Measurements from ENCODE around the gene SVEP1. TPM values are rescaled to one million over a fixed set of nuclear protein-coding genes. Genes with fewer than 3 reads are reported as not detected.

The SVEP1 gene
- total RNA-seq, 6 experiments from 2014 or later, result 4.0 to 6.8 (median 5.8) TPM

GRCh38 chr9:110443146-110443865 is 136.2 kb downstream of the SVEP1 start:
- TF ChIP-seq, protein P1, sequence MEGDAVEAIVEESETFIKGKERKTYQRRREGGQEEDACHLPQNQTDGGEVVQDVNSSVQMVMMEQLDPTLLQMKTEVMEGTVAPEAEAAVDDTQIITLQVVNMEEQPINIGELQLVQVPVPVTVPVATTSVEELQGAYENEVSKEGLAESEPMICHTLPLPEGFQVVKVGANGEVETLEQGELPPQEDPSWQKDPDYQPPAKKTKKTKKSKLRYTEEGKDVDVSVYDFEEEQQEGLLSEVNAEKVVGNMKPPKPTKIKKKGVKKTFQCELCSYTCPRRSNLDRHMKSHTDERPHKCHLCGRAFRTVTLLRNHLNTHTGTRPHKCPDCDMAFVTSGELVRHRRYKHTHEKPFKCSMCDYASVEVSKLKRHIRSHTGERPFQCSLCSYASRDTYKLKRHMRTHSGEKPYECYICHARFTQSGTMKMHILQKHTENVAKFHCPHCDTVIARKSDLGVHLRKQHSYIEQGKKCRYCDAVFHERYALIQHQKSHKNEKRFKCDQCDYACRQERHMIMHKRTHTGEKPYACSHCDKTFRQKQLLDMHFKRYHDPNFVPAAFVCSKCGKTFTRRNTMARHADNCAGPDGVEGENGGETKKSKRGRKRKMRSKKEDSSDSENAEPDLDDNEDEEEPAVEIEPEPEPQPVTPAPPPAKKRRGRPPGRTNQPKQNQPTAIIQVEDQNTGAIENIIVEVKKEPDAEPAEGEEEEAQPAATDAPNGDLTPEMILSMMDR (IDR thresholded peaks at IDR 0.05), result no peak
- H3K9me3 Mint-ChIP-seq, result peaks cover 18% of the 10 kb centered on the region
- H3K27me3 Mint-ChIP-seq (ENCODE audit: insufficient read depth), result no peaks in the 10 kb centered on the region
- peak; percentile 59 for DNase-seq
- peaks cover 20% of the 10 kb centered on the region for H3K36me3 Mint-ChIP-seq (ENCODE audit: low read depth)
- H3K27ac Mint-ChIP-seq, result peak overlapping the region; percentile 66
- peak overlapping the region; percentile 45 for H3K4me3 Mint-ChIP-seq
- H3K4me1 Mint-ChIP-seq (ENCODE audit: low read depth), result peaks cover 51% of the 10 kb centered on the region

DNA sequence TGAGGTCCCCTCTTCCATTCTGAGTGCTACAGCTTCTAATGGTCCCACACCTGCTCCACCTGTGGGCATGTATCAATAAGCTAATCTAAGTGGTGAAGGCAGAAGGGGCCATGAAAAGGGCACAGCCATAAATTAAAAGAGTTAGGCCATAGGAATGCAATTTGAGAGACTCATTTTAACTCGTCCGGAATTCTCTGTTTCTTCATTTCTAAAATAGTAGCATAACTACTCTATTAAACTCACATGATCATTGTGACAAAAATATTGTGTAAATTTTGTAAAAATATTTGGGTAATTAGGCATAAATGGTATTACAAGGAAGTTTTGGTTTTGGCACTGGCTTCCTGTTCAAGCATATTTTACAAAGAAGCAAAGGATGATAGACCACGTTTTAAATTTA is 138.7 kb downstream of the SVEP1 start:
- no peak for DNase-seq
- peaks cover 50% of the 10 kb centered on the region for H3K4me1 Mint-ChIP-seq (ENCODE audit: low read depth)
- no peak overlapping the region for H3K27ac Mint-ChIP-seq
- peaks cover 3% of the 10 kb centered on the region for H3K36me3 Mint-ChIP-seq (ENCODE audit: low read depth)
- no peaks in the 10 kb centered on the region for H3K27me3 Mint-ChIP-seq (ENCODE audit: insufficient read depth)
- TF ChIP-seq, protein P1 (IDR thresholded peaks at IDR 0.05), result no peak
- peaks cover 4% of the 10 kb centered on the region; the same call in 1 of the 2 replicates for H3K9me3 Mint-ChIP-seq
- H3K4me3 Mint-ChIP-seq, result no peak overlapping the region

- Mint-ChIP-seq H3K9me3 (peaks cover under 1% of the 10 kb centered on the region; the same call in 1 of the 2 replicates), H3K4me1 (ENCODE audit: low read depth) (peaks cover 43% of the 10 kb centered on the region), H3K36me3 (ENCODE audit: low read depth) (no peaks in the 10 kb centered on the region), H3K27me3 (ENCODE audit: insufficient read depth) (0 out of 2 replicates have a peak, but pooled peaks cover 1% of the 10 kb centered on the region), H3K27ac (peak overlapping the region; percentile 4; the same call in 1 of the 2 replicates), H3K4me3 (peak overlapping the region; percentile 37)
- DNase-seq, result peak; percentile 78
- TF ChIP-seq, protein P1 (IDR thresholded peaks at IDR 0.05), result no peak
These were observed 139.4 kb downstream of the SVEP1 start for GRCh38 chr9:110440172-110440571.

DNA sequence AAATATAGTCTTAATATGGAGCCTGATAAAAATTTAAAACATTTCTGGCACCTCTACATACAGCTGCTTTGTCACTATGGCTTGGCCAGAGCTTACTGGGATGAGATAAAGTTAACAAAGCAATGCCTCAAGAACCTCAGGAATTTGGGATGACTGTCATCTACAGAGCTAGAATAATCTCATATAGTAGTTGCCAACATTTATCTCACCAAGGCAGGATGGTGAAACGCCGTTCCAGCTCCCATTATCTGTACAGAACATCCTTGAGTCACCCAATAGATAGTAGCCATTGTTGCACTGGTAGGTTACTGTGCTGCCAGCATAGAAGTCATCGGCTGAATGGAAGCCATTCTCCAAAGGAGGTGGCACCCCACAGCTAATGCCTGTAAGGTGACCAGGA is 147.3 kb downstream of the SVEP1 start:
- Mint-ChIP-seq H3K9me3 (no peaks in the 10 kb centered on the region), H3K27ac (no peak overlapping the region), H3K36me3 (ENCODE audit: low read depth) (no peaks in the 10 kb centered on the region), H3K4me1 (ENCODE audit: low read depth) (no peaks in the 10 kb centered on the region; the same call in 1 of the 2 replicates), H3K27me3 (ENCODE audit: insufficient read depth) (0 out of 2 replicates have a peak, but pooled peaks cover 1% of the 10 kb centered on the region), H3K4me3 (no peak overlapping the region)
- TF ChIP-seq, protein P1 (IDR thresholded peaks at IDR 0.05), result no peak
- peak; percentile 65 for DNase-seq

GRCh38 chr9:110429453-110429852 is 150.1 kb downstream of the SVEP1 start:
- TF ChIP-seq, protein P1 (IDR thresholded peaks at IDR 0.05), result peak; percentile 58; the same call in 1 of the 2 replicates
- Mint-ChIP-seq H3K27me3 (ENCODE audit: insufficient read depth) (no peaks in the 10 kb centered on the region; the same call in 1 of the 2 replicates), H3K4me3 (no peak overlapping the region), H3K9me3 (no peaks in the 10 kb centered on the region), H3K27ac (no peak overlapping the region), H3K36me3 (ENCODE audit: low read depth) (no peaks in the 10 kb centered on the region), H3K4me1 (ENCODE audit: low read depth) (no peaks in the 10 kb centered on the region; the same call in 1 of the 2 replicates)
- no peak for DNase-seq

Data from HFFc6 (cell line).